ENCODE measurements around the gene UPF1. TPM values are rescaled to one million over a fixed set of nuclear protein-coding genes. Genes with fewer than 3 reads are reported as not detected.

The UPF1 gene
- total RNA-seq, 3 donors from 2014 or later (not counting 1 experiment from before 2014, with no cell fraction given): 123 to 140 (median 138) TPM

- Histone ChIP-seq H3K4me3 (ENCODE audit: low read length) (no peak overlapping the region), H3K36me3 (ENCODE audit: control insufficient read depth, insufficient read depth, low read length) (no peaks in the 10 kb centered on the region), H3K27me3 (ENCODE audit: control insufficient read depth, insufficient read depth, low read length) (peaks cover 16% of the 10 kb centered on the region), H3K9me3 (ENCODE audit: control insufficient read depth, insufficient read depth, low read length) (no peaks in the 10 kb centered on the region), H3K27ac (ENCODE audit: low read length) (no peak overlapping the region), H3K4me1 (ENCODE audit: control insufficient read depth, insufficient read depth, low read length) (no peaks in the 10 kb centered on the region)
- no peaks in the 10 kb centered on the region for H3K36me3 Mint-ChIP-seq
- no peak overlapping the region for H3K4me3 Mint-ChIP-seq
- DNase-seq: no peak
- H3K27me3 Mint-ChIP-seq (ENCODE audit: low read depth in 2 of 2): peaks cover 11 to 14% of the 10 kb centered on the region in 2 donors
- no peaks in the 10 kb centered on the region for H3K4me1 Mint-ChIP-seq
- peak in 1 of 3 donors; percentile 17 for ATAC-seq
- TF ChIP-seq CTCF (IDR thresholded peaks at IDR 0.05): no peak
- no peak overlapping the region for H3K27ac Mint-ChIP-seq
- 59% methylated on average over 22 of the region's 22 CpGs for WGBS (ENCODE audit: insufficient coverage)
- H3K9me3 Mint-ChIP-seq: no peaks in the 10 kb centered on the region
- intact Hi-C loops (cut with micrococcal nuclease): no loop called here
Observed at GRCh38 chr19:18798384-18799352, 33.1 kb upstream of the UPF1 start.

- TF ChIP-seq CTCF (IDR thresholded peaks at IDR 0.05): no peak
- no peaks in the 10 kb centered on the region for H3K9me3 Mint-ChIP-seq
- intact Hi-C loops (cut with micrococcal nuclease): no loop called here
- no peak overlapping the region for H3K4me3 Mint-ChIP-seq
- no peaks in the 10 kb centered on the region for H3K4me1 Mint-ChIP-seq
- H3K9me3 ChIP-seq (ENCODE audit: control insufficient read depth, insufficient read depth, low read length): no peaks in the 10 kb centered on the region
- H3K27me3 ChIP-seq (ENCODE audit: control insufficient read depth, insufficient read depth, low read length): peaks cover 14% of the 10 kb centered on the region
- H3K4me3 ChIP-seq (ENCODE audit: low read length): no peak overlapping the region
- no peak overlapping the region for H3K27ac ChIP-seq (ENCODE audit: low read length)
- H3K36me3 ChIP-seq (ENCODE audit: control insufficient read depth, insufficient read depth, low read length): no peaks in the 10 kb centered on the region
- DNase-seq (no peak), ATAC-seq (no peak)
- no peak overlapping the region for H3K27ac Mint-ChIP-seq
- H3K27me3 Mint-ChIP-seq (ENCODE audit: low read depth in 2 of 2): peaks cover 8 to 9% of the 10 kb centered on the region in 2 donors
- H3K4me1 ChIP-seq (ENCODE audit: control insufficient read depth, insufficient read depth, low read length): no peaks in the 10 kb centered on the region
- H3K36me3 Mint-ChIP-seq: no peaks in the 10 kb centered on the region
Observed at GRCh38 chr19:18799389-18799970, 32.3 kb upstream of the UPF1 start.

GRCh38 chr19:18800079-18800478 lies 31.7 kb upstream of the UPF1 start:
- H3K9me3 Mint-ChIP-seq: no peaks in the 10 kb centered on the region
- no peak overlapping the region for H3K4me3 Mint-ChIP-seq
- TF ChIP-seq CTCF (IDR thresholded peaks at IDR 0.05): no peak
- Histone ChIP-seq H3K9me3 (ENCODE audit: control insufficient read depth, insufficient read depth, low read length) (no peaks in the 10 kb centered on the region), H3K4me3 (ENCODE audit: low read length) (no peak overlapping the region), H3K27me3 (ENCODE audit: control insufficient read depth, insufficient read depth, low read length) (peaks cover 14% of the 10 kb centered on the region), H3K4me1 (ENCODE audit: control insufficient read depth, insufficient read depth, low read length) (no peaks in the 10 kb centered on the region), H3K36me3 (ENCODE audit: control insufficient read depth, insufficient read depth, low read length) (no peaks in the 10 kb centered on the region), H3K27ac (ENCODE audit: low read length) (no peak overlapping the region)
- intact Hi-C loops (cut with micrococcal nuclease): no loop called here
- H3K4me1 Mint-ChIP-seq: no peaks in the 10 kb centered on the region
- DNase-seq: no peak
- no peak overlapping the region for H3K27ac Mint-ChIP-seq
- H3K36me3 Mint-ChIP-seq: no peaks in the 10 kb centered on the region
- no peak for ATAC-seq
- peaks cover 8 to 9% of the 10 kb centered on the region in 2 donors for H3K27me3 Mint-ChIP-seq (ENCODE audit: low read depth in 2 of 2)
